GM12878 (cell line): ENCODE results near the gene MYRF. TPM values are rescaled to one million over a fixed set of nuclear protein-coding genes. Genes with fewer than 3 reads are reported as not detected.

ENCODE experiments used
- BACH1 ChIP-seq: fragments of 450-650 bp; IDR thresholded peaks from 2 replicates; pipeline ENCODE4 v1.6.1; 2017; ENCODE audit warnings: mild to moderate bottlenecking, borderline replicate concordance
- CEBPB ChIP-seq, 2 experiments: fragments of 150-350 bp in 1 of 2; IDR thresholded peaks; 2 replicates each; pipeline ENCODE4 v1.6.1; 2012 to 2014; ENCODE audit warnings: low read depth in 2 of 2, low read length in 2 of 2, borderline replicate concordance in 1 of 2, inconsistent platforms in 1 of 2
- CREB1 ChIP-seq: IDR thresholded peaks from 2 replicates; pipeline ENCODE4 v1.6.1; 2012; ENCODE audit warnings: low read depth, mild to moderate bottlenecking, inconsistent platforms
- EP300 ChIP-seq, 2 experiments: fragments of 150-350 bp in 1 of 2; IDR thresholded peaks; 2 replicates each; pipeline ENCODE4 v1.6.1; 2011 to 2012; ENCODE audit warnings: low read depth in 2 of 2, low read length in 2 of 2, borderline replicate concordance in 1 of 2, improper control_type of control experiment in 1 of 2, inconsistent platforms in 1 of 2; ENCODE audit not compliant: control insufficient read depth in 1 of 2
- EZH2 ChIP-seq: IDR thresholded peaks from 2 replicates; pipeline ENCODE4 v1.6.1; 2012; ENCODE audit warnings: low read depth, mild to moderate bottlenecking, control low read depth, inconsistent platforms, low read length, borderline replicate concordance; ENCODE audit not compliant: control insufficient read depth
- MTA3 ChIP-seq: IDR thresholded peaks from 2 replicates; pipeline ENCODE4 v1.6.1; 2012; ENCODE audit warnings: low read length, inconsistent platforms, borderline replicate concordance
- POLR2AphosphoS5 ChIP-seq: IDR thresholded peaks from 2 replicates; pipeline ENCODE4 v1.6.1; 2011; ENCODE audit warnings: mild to moderate bottlenecking, low read length, inconsistent platforms
- RCOR1 ChIP-seq: conservative IDR thresholded peaks from 2 replicates; pipeline ENCODE4 v1.6.1; 2012; ENCODE audit warnings: low read depth, low read length, improper control_type of control experiment
- RELA ChIP-seq: fragments of 450-650 bp; IDR thresholded peaks from 2 replicates; pipeline ENCODE4 v1.8.0; 2014; ENCODE audit warnings: borderline replicate concordance; ENCODE audit not compliant: partially characterized antibody
- ZBED1 ChIP-seq: IDR thresholded peaks from 2 replicates; pipeline ENCODE4 v1.6.1; 2016; ENCODE audit warnings: borderline replicate concordance
- ZSCAN29 ChIP-seq: fragments of 450-650 bp; IDR thresholded peaks from 2 replicates; pipeline ENCODE4 v1.6.1; 2017; ENCODE audit warnings: mild to moderate bottlenecking, moderate library complexity
- polyA plus RNA-seq, 11 experiments: library from polyadenylated mRNA; depleted of rRNA in 4 of 11; unstranded in 6 of 11; stranded (reverse) in 5 of 11; fragments of >200 nt; fragmentation: Nextera tagmentation in 4 of 11; fragmentation: Illumina TruSeq in 1 of 11; extraction: Ambion mirVana in 4 of 11; extraction: Trizol in 1 of 11; gene quantifications; 1 replicate in 1 of 11; 2 replicates in 10 of 11; pipeline versions ENCODE4 v1.2.1 to v1.2.3, GENCODE V29; 2011 to 2016; ENCODE audit warnings: inconsistent platforms in 2 of 11, missing spikeins in 2 of 11, low read depth in 1 of 11
- total RNA-seq, 4 experiments: library from RNA; depleted of rRNA in 3 of 4; stranded (reverse); fragments of >200 nt in 3 of 4; fragmentation: Illumina TruSeq in 1 of 4; extraction: Trizol in 1 of 4; gene quantifications; 2 replicates each; pipeline versions ENCODE4 v1.2.1 to v1.2.3, GENCODE V29; 2013 to 2021
- TF ChIP-seq, protein P1 (sequence below): fragments of 450-650 bp; IDR thresholded peaks from 2 replicates; pipeline ENCODE4 v1.6.1; 2017; ENCODE audit warnings: antibody characterized with exemption, mild to moderate bottlenecking, moderate library complexity
- TF ChIP-seq, protein P2 (sequence below): fragments of 150-350 bp; IDR thresholded peaks from 2 replicates; pipeline ENCODE4 v1.6.1; 2014; ENCODE audit warnings: mild to moderate bottlenecking, low read depth, low read length
- TF ChIP-seq, protein P3 (sequence below): IDR thresholded peaks from 2 replicates; pipeline ENCODE4 v1.6.1; 2012; ENCODE audit warnings: low read depth, low read length, improper control_type of control experiment
- TF ChIP-seq, protein P4 (sequence below): fragments of 450-650 bp; IDR thresholded peaks from 2 replicates; pipeline ENCODE4 v1.6.1; 2017; ENCODE audit warnings: mild to moderate bottlenecking, moderate library complexity
- TF ChIP-seq, protein P5 (sequence below): IDR thresholded peaks from 2 replicates; pipeline ENCODE4 v1.6.1; 2012; ENCODE audit warnings: low read depth, low read length, improper control_type of control experiment

Gene MYRF
- total and polyA plus RNA-seq, 10 of the 15 experiments (the other 5 are each of a cell fraction or from before 2014, with no cell fraction given), result 0.27 to 15.6 (median 0.89) TPM

DNA sequence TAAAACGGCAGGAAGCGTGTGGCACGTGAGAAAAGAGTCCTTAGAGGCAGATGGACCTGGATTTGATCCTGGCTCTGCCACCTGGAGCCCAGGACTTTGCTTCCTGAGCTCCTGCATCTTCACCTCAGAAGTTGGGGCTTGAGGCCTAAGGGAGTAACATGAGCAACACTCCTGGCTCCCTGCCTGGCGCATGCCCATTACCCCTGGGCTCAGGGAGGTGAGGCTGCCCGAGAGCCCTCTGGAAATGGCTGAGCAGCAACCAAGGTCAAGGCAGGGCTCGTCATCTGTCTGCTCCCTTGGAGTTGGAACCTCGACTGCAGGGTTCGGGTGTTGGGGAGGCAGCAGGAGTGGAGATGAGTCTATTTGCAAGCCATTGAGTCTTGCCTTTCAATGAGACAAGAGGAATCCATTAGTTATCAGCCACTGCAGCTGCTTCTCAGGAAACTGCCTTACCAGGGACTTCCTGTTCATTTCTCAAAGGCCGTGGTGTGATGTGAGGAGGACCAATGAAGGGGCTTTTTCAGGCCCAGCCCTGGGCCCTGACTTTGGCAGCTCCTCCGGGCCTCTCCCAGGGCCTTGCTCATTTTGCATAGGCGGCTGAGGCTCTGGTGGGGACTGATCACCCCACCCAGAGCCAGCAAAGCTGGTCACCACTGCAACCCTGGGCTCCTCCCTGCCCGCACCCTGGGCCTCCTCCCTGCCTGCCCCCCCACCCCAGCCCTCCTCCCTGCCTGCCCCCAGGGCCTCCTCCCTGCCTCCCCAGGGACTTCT is 82.0 kb downstream of the MYRF start (continued):
- TF ChIP-seq POLR2AphosphoS5 (peak; percentile 80), ZSCAN29 (no peak), ZBED1 (no peak), RCOR1 (no peak), EP300 (IDR thresholded peaks at IDR 0.05; ENCODE audit: borderline replicate concordance in 1 of 2, control insufficient read depth in 1 of 2, low read depth in 2 of 2, low read length in 2 of 2) (no peak), RELA (peak; percentile 25), EZH2 (no peak), MTA3 (peak; percentile 60; the same call in 1 of the 2 replicates), CREB1 (peak; percentile 3; the same call in 1 of the 2 replicates), CEBPB (IDR thresholded peaks at IDR 0.05; ENCODE audit: borderline replicate concordance in 1 of 2, low read depth in 2 of 2, low read length in 2 of 2) (no peak), BACH1 (no peak)
- TF ChIP-seq, protein P1, sequence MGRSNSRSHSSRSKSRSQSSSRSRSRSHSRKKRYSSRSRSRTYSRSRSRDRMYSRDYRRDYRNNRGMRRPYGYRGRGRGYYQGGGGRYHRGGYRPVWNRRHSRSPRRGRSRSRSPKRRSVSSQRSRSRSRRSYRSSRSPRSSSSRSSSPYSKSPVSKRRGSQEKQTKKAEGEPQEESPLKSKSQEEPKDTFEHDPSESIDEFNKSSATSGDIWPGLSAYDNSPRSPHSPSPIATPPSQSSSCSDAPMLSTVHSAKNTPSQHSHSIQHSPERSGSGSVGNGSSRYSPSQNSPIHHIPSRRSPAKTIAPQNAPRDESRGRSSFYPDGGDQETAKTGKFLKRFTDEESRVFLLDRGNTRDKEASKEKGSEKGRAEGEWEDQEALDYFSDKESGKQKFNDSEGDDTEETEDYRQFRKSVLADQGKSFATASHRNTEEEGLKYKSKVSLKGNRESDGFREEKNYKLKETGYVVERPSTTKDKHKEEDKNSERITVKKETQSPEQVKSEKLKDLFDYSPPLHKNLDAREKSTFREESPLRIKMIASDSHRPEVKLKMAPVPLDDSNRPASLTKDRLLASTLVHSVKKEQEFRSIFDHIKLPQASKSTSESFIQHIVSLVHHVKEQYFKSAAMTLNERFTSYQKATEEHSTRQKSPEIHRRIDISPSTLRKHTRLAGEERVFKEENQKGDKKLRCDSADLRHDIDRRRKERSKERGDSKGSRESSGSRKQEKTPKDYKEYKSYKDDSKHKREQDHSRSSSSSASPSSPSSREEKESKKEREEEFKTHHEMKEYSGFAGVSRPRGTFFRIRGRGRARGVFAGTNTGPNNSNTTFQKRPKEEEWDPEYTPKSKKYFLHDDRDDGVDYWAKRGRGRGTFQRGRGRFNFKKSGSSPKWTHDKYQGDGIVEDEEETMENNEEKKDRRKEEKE, result no peak
- TF ChIP-seq, protein P2, sequence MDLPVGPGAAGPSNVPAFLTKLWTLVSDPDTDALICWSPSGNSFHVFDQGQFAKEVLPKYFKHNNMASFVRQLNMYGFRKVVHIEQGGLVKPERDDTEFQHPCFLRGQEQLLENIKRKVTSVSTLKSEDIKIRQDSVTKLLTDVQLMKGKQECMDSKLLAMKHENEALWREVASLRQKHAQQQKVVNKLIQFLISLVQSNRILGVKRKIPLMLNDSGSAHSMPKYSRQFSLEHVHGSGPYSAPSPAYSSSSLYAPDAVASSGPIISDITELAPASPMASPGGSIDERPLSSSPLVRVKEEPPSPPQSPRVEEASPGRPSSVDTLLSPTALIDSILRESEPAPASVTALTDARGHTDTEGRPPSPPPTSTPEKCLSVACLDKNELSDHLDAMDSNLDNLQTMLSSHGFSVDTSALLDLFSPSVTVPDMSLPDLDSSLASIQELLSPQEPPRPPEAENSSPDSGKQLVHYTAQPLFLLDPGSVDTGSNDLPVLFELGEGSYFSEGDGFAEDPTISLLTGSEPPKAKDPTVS, result no peak
- TF ChIP-seq, protein P3, sequence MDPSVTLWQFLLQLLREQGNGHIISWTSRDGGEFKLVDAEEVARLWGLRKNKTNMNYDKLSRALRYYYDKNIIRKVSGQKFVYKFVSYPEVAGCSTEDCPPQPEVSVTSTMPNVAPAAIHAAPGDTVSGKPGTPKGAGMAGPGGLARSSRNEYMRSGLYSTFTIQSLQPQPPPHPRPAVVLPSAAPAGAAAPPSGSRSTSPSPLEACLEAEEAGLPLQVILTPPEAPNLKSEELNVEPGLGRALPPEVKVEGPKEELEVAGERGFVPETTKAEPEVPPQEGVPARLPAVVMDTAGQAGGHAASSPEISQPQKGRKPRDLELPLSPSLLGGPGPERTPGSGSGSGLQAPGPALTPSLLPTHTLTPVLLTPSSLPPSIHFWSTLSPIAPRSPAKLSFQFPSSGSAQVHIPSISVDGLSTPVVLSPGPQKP, result no peak
- TF ChIP-seq, protein P4, sequence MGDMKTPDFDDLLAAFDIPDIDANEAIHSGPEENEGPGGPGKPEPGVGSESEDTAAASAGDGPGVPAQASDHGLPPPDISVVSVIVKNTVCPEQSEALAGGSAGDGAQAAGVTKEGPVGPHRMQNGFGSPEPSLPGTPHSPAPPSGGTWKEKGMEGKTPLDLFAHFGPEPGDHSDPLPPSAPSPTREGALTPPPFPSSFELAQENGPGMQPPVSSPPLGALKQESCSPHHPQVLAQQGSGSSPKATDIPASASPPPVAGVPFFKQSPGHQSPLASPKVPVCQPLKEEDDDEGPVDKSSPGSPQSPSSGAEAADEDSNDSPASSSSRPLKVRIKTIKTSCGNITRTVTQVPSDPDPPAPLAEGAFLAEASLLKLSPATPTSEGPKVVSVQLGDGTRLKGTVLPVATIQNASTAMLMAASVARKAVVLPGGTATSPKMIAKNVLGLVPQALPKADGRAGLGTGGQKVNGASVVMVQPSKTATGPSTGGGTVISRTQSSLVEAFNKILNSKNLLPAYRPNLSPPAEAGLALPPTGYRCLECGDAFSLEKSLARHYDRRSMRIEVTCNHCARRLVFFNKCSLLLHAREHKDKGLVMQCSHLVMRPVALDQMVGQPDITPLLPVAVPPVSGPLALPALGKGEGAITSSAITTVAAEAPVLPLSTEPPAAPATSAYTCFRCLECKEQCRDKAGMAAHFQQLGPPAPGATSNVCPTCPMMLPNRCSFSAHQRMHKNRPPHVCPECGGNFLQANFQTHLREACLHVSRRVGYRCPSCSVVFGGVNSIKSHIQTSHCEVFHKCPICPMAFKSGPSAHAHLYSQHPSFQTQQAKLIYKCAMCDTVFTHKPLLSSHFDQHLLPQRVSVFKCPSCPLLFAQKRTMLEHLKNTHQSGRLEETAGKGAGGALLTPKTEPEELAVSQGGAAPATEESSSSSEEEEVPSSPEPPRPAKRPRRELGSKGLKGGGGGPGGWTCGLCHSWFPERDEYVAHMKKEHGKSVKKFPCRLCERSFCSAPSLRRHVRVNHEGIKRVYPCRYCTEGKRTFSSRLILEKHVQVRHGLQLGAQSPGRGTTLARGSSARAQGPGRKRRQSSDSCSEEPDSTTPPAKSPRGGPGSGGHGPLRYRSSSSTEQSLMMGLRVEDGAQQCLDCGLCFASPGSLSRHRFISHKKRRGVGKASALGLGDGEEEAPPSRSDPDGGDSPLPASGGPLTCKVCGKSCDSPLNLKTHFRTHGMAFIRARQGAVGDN, result peak; percentile 88
- TF ChIP-seq, protein P5, sequence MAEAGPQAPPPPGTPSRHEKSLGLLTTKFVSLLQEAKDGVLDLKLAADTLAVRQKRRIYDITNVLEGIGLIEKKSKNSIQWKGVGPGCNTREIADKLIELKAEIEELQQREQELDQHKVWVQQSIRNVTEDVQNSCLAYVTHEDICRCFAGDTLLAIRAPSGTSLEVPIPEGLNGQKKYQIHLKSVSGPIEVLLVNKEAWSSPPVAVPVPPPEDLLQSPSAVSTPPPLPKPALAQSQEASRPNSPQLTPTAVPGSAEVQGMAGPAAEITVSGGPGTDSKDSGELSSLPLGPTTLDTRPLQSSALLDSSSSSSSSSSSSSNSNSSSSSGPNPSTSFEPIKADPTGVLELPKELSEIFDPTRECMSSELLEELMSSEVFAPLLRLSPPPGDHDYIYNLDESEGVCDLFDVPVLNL, result 0 out of 2 replicates have a peak, but pooled peaks have one; percentile 12
